T-helper 2 cell treated with Interferon-gamma antibody and Interleukin-4, amounts not matched to agents 5 μg/mL and 100 μg/mL, for 36 hours (primary cell): Measurements from ENCODE around the gene KRTAP1-3.
"Not testable (repeated sequence)": the region's sequence is repeated elsewhere in the genome, so short reads cannot be mapped to it uniquely, and the experiment has no call there.

Experiments
- DNase-seq: peaks from one replicate; pipeline ENCODE4 v3.0.0; 2021; ENCODE audit warnings: low spot score
- H3K27ac Mint-ChIP-seq: one replicate; pipeline ENCODE4 v1.8.0; 2021; ENCODE audit warnings: mild to moderate bottlenecking, mixed read lengths
- H3K27me3 Mint-ChIP-seq: one replicate; pipeline ENCODE4 v1.8.0; 2021; ENCODE audit warnings: low read depth, mixed read lengths
- H3K36me3 Mint-ChIP-seq: one replicate; pipeline ENCODE4 v1.8.0; 2021; ENCODE audit warnings: low read depth, mixed read lengths
- H3K4me1 Mint-ChIP-seq: one replicate; pipeline ENCODE4 v1.8.0; 2021; ENCODE audit warnings: low read depth, mixed read lengths
- H3K4me3 Mint-ChIP-seq: one replicate; pipeline ENCODE4 v1.8.0; 2022; ENCODE audit warnings: mild to moderate bottlenecking, moderate library complexity, mixed read lengths
- H3K9me3 Mint-ChIP-seq: one replicate; pipeline ENCODE4 v1.8.0; 2021; ENCODE audit warnings: mixed read lengths

KRTAP1-3 gene

DNA sequence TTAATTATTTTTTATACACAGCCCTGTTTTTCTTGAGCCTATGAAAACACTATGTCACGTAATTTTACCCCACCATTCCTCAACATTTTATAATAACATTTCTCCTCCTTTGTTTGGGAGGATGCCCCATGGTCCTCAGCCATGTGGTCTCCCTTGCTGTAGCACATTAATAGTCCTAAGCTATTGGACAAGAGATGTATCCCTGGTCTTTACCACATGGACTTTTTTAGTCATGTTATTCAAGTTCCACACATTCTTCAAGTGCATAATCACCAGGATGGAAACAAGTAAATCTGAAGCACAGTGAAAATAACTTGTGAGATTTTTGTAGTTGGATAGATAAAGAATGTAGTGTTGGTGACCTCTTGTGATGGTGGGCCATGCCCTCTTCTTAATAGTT lies 27.3 kb upstream of the KRTAP1-3 start:
- DNase-seq = no peak
- Mint-ChIP-seq H3K4me1 (no peaks in the 10 kb centered on the region), H3K4me3 (no peak overlapping the region), H3K27me3 (peaks cover 29% of the 10 kb centered on the region), H3K9me3 (peaks cover 6% of the 10 kb centered on the region), H3K27ac (no peak overlapping the region), H3K36me3 (no peaks in the 10 kb centered on the region)

DNA sequence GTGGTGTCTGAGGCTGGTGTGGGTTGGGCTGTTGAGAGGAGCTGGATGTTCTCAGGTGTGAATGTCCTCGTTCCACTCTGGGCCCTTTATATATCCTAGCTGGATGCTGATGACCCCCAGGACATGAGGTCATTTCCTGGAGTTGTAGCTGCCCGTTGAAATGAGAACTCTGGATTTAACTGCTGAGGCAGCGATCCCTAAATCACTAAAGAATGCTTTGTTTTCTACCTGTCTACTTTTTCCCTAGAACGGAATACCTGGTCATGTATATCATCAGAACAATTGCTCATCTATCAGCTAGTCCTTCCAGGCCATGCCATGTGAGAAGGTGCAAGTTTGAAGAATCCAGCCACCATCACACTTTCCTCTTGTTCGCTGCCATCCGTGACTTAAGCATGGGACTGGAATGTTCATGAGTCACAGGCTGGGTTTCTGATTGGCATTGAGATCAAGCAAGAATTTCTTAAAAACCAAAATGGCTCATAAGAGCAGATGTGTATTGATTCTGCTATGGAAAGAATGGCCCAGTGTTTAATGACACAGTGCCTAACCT lies 25.5 kb upstream of the KRTAP1-3 start, which contains the start of gene KRTAP2-3:
TSS of gene KRTAP2-3 (minus strand) at position 63 of the 553 bp plus-strand sequence. CDS start 64 bp downstream, outside the sequence.
- peaks cover 29% of the 10 kb centered on the region for H3K27me3 Mint-ChIP-seq
- no peak for DNase-seq
- no peaks in the 10 kb centered on the region for H3K36me3 Mint-ChIP-seq
- H3K27ac Mint-ChIP-seq = no peak within 1 kb of the TSS
- no peaks in the 10 kb centered on the region for H3K4me1 Mint-ChIP-seq
- H3K9me3 Mint-ChIP-seq = peaks cover 6% of the 10 kb centered on the region
- no peak within 1 kb of the TSS for H3K4me3 Mint-ChIP-seq

DNA sequence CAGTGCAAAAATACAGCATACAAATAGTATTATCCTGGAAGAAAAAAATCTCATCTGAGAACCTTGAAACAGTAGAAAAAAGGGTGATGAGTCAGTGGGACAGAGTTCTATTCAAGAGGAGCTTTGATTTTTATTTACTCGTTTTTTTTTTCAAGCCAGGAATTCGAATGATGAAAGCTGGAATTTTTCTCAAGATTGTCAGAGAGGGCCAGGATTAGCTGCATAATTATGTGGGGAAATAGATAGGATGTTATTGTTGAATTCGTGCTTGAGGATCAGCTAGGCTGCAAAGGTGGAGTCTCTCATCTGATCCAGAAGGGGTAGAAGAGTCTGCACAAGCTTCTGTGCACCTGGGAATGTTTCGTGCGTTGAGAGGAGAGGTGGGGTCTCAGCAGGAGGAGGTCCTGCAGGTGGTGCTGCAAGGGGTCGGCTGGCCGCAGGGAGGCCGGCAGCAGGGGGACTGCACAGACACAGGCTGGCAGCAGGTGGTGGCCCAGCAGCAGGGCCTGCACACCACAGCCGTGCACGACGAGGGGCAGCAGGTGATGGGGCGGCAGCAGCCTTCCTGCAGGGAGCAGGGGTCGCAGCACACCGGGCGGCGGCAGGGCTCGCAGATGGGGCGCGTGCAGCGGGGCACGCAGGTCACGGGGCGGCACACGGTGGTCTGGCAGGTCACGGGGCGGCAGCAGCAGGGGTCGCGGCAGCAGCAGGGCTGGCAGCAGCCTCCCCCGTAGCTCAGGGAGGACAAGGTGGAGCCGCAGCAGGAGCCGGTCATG lies 24.8 kb upstream of the KRTAP1-3 start:
- H3K4me1 Mint-ChIP-seq = not testable (repeated sequence)

DNA sequence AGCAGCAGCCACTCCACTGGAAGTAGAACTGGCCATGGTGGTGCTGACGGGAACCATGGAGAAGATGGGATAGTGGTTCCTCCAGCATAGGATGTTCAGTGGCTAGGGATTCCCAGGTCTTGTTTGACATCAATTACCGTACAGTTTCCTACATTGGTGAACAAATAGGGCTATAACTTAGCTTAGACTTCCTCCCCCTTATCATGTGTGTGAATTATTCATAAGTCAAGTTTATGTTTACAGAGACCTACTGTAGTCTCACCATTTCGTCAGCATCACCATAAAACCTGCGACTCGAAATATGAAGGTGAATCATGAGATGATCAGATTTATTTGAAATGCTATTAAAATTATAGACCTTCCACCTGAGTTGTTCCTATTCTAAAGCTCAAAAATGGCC lies 24.1 kb upstream of the KRTAP1-3 start:
- no peak overlapping the region for H3K4me3 Mint-ChIP-seq
- H3K4me1 Mint-ChIP-seq = no peaks in the 10 kb centered on the region
- no peak overlapping the region for H3K27ac Mint-ChIP-seq
- peaks cover 30% of the 10 kb centered on the region for H3K27me3 Mint-ChIP-seq
- peaks cover 6% of the 10 kb centered on the region for H3K9me3 Mint-ChIP-seq
- no peak for DNase-seq
- no peaks in the 10 kb centered on the region for H3K36me3 Mint-ChIP-seq

More for the DNA sequence above, 24.8 kb upstream of the KRTAP1-3 start:
- H3K27me3 Mint-ChIP-seq = peaks cover 29% of the 10 kb centered on the region
- not testable (repeated sequence) for H3K36me3 Mint-ChIP-seq, DNase-seq, H3K4me3 Mint-ChIP-seq, H3K27ac Mint-ChIP-seq, H3K9me3 Mint-ChIP-seq

DNA sequence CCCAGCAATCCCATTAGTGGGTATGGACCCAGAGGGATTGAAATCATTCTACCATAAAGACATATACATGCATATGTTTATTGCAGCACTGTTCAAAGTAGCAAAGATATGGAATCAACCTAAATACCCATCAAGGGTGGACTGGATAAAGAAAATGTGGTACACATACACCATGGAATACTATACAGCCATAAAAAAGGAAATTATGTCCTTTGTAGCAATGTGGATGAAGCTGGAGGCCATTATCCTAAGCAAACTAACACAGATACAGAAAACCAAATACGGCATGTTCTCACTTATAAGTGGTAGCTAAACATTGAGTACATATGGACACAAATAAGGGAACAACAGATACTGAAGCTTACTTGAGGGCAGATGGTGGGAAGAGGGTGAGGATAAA lies 22.9 kb upstream of the KRTAP1-3 start:
- Mint-ChIP-seq H3K4me1 (no peaks in the 10 kb centered on the region), H3K9me3 (peaks cover 6% of the 10 kb centered on the region), H3K4me3 (no peak overlapping the region), H3K36me3 (no peaks in the 10 kb centered on the region), H3K27ac (no peak overlapping the region), H3K27me3 (peaks cover 33% of the 10 kb centered on the region)
- DNase-seq = no peak

DNA sequence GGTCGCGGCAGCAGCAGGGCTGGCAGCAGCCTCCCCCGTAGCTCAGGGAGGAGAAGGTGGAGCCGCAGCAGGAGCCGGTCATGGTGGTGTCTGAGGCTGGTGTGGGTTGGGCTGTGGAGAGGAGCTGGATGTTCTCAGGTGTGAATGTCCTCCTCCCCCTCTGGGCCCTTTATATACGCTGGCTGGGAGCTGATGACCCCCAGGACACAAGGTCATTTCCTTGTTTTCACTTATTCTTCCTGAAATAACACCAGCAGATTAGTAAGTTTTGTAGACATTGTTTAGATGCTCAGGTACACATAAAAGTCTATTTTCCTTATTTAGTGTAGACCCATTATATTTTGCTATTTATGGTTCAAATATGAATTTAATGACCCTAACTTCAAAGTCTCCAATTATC lies 20.5 kb upstream of the KRTAP1-3 start, which contains the start of gene KRTAP2-2:
TSS of gene KRTAP2-2 (minus strand) at position 101 of the 400 bp plus-strand sequence. CDS start at position 82, 19 bp downstream.
- H3K27ac Mint-ChIP-seq, DNase-seq, H3K4me3 Mint-ChIP-seq, H3K36me3 Mint-ChIP-seq, H3K4me1 Mint-ChIP-seq, H3K9me3 Mint-ChIP-seq: not testable (repeated sequence)
- H3K27me3 Mint-ChIP-seq = peaks cover 22% of the 10 kb centered on the region

DNA sequence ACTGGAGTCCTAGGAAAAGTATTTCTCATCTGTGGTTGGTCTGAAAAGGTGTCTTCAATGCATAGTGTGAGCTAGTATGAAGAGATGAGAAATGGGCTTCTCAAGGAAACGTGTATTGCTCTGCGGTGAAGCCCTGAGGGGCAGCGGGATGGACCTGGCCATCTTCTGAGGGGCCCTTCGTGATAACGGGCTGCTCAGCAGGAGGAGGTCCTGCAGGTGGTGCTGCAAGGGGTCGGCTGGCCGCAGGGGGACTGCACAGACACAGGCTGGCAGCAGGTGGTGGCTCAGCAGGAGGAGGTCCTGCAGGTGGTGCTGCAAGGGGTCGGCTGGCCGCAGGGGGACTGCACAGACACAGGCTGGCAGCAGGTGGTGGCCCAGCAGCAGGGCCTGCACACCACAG lies 19.9 kb upstream of the KRTAP1-3 start:
- H3K4me1 Mint-ChIP-seq, H3K36me3 Mint-ChIP-seq, DNase-seq, H3K4me3 Mint-ChIP-seq, H3K27ac Mint-ChIP-seq, H3K9me3 Mint-ChIP-seq: not testable (repeated sequence)
- peaks cover 21% of the 10 kb centered on the region for H3K27me3 Mint-ChIP-seq

DNA sequence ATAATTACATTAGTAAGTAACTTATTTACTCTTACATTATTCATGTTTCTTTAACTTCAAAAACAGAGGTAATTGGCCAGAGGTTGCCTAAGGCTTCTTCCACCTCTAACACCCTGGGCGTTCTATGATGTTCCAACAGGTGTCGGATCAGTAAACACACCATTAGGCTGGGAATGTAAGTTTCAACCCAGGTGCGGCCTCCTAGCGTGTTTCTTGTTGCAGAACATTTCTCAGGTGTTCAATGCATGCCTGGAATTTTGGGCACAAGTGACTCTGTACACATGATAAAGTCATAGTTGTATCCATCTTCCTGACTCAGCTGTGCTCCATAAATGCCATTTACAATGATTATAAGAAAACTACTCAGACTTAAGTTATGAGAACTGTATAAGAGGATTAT lies 19.4 kb upstream of the KRTAP1-3 start:
- H3K27me3 Mint-ChIP-seq = peaks cover 16% of the 10 kb centered on the region

DNA sequence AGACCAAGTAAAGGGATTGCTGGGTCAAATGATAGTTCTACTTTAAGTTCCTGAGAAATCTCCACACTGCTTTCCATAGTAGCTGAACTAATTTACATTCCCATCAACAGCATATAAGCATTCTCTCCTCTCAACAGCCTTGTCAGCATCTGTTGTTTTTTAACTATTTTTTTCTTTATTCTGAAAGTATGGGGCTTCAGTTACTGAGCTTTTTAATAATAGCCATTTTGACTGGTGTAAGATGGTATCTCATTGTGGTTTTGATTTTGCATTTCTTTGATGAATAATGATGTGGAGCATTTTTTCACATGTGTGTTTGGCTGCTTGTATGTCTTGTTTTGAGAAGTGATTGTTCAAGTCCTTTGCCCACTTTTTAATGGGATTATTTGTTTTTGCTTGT lies 17.9 kb upstream of the KRTAP1-3 start:
- DNase-seq = no peak
- no peak overlapping the region for H3K4me3 Mint-ChIP-seq
- peaks cover 9% of the 10 kb centered on the region for H3K27me3 Mint-ChIP-seq
- H3K36me3 Mint-ChIP-seq = no peaks in the 10 kb centered on the region
- H3K9me3 Mint-ChIP-seq = peaks cover 4% of the 10 kb centered on the region
- no peaks in the 10 kb centered on the region for H3K4me1 Mint-ChIP-seq
- no peak overlapping the region for H3K27ac Mint-ChIP-seq

More for the DNA sequence above, 19.4 kb upstream of the KRTAP1-3 start:
- Mint-ChIP-seq H3K9me3 (peaks cover 6% of the 10 kb centered on the region), H3K36me3 (no peaks in the 10 kb centered on the region), H3K27ac (no peak overlapping the region), H3K4me3 (no peak overlapping the region), H3K4me1 (no peaks in the 10 kb centered on the region)
- no peak for DNase-seq

DNA sequence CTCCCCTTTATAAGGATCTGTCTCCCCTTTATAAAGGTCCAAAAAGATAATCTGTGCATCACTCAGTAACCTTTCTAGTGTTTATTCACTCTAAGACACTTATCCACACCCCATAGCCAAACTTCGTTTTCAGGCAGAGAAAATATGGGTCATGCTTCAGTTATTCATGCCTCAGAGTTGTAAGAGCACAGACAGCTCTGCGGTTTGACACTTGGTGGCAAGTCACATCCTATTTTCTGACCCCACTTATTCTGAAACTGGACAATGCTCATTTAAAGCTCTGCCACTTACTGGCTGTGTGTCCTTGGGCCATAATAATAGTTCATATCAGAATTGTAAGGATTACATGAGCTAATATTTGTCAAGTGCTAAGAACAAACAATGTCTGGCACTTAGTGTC lies 14.4 kb upstream of the KRTAP1-3 start:
- no peak for DNase-seq
- no peaks in the 10 kb centered on the region for H3K9me3 Mint-ChIP-seq
- H3K27me3 Mint-ChIP-seq = peaks cover 9% of the 10 kb centered on the region
- H3K4me1 Mint-ChIP-seq = no peaks in the 10 kb centered on the region
- no peak overlapping the region for H3K27ac Mint-ChIP-seq
- no peaks in the 10 kb centered on the region for H3K36me3 Mint-ChIP-seq
- no peak overlapping the region for H3K4me3 Mint-ChIP-seq

DNA sequence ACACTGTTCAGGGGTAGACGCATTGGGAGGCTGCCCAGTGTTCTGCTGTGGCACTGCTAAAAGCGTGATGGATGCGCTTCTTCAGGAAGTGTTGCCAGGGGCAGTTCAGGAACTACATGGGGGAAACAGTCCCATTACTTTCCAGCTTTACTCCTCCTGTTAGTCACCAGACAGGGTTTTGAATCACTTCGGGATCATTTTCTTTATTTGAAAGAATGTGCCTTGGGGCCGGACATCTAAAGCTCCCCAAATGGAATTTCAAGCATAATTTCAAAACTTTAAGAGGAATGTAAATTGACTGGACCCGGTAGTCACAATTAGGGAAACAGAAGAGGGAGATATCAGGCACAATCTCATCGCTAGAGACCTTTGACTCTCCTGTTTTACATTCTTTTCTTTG lies 13.8 kb upstream of the KRTAP1-3 start:
- H3K27ac Mint-ChIP-seq = no peak overlapping the region
- H3K27me3 Mint-ChIP-seq = peaks cover 12% of the 10 kb centered on the region
- H3K36me3 Mint-ChIP-seq = no peaks in the 10 kb centered on the region
- H3K9me3 Mint-ChIP-seq = peaks cover 3% of the 10 kb centered on the region
- DNase-seq = no peak
- no peak overlapping the region for H3K4me3 Mint-ChIP-seq
- H3K4me1 Mint-ChIP-seq = no peaks in the 10 kb centered on the region

DNA sequence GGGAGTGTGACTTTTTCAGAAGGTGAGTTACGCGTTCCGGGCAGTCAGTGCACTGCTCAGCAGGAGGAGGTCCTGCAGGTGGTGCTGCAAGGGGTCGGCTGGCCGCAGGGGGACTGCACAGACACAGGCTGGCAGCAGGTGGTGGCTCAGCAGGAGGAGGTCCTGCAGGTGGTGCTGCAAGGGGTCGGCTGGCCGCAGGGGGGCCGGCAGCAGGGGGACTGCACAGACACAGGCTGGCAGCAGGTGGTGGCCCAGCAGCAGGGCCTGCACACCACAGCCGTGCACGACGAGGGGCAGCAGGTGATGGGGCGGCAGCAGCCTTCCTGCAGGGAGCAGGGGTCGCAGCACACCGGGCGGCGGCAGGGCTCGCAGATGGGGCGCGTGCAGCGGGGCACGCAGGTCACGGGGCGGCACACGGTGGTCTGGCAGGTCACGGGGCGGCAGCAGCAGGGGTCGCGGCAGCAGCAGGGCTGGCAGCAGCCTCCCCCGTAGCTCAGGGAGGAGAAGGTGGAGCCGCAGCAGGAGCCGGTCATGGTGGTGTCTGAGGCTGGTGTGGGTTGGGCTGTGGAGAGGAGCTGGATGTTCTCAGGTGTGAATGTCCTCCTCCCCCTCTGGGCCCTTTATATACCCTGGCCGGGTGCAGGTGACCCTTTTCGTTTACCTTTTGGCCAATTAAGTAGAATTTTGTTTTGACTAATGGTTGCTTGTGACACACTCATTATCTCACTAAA lies 12.2 kb upstream of the KRTAP1-3 start, which contains the start of gene KRTAP2-1:
TSS of gene KRTAP2-1 (minus strand) at position 582 of the 731 bp plus-strand sequence. CDS start at position 533, 49 bp downstream.
- not testable (repeated sequence) for DNase-seq, H3K36me3 Mint-ChIP-seq, H3K9me3 Mint-ChIP-seq, H3K27ac Mint-ChIP-seq, H3K4me1 Mint-ChIP-seq, H3K27me3 Mint-ChIP-seq, H3K4me3 Mint-ChIP-seq

DNA sequence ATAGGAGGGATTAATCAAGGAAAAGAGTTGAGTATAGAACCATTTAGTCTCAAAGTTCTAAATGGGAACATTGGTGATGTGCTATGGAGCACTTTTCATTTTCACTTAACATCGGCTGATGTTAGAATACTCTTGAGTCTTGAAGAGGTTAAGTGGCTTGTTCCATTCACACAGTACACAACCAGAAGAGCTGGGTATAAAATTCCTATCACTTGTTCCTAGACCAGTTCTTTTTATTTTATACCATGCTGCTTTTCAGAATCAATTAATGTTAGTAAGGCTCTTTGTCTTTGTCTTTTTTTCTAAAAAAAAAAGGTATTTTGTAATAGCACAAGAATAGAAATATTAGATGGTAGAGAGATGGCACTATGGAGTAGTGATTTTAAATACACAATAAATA lies 8.3 kb upstream of the KRTAP1-3 start:
- H3K4me3 Mint-ChIP-seq = no peak overlapping the region
- DNase-seq = no peak
- H3K27me3 Mint-ChIP-seq = peaks cover 6% of the 10 kb centered on the region
- H3K27ac Mint-ChIP-seq = no peak overlapping the region
- H3K9me3 Mint-ChIP-seq = peaks cover 5% of the 10 kb centered on the region
- H3K4me1 Mint-ChIP-seq = no peaks in the 10 kb centered on the region
- no peaks in the 10 kb centered on the region for H3K36me3 Mint-ChIP-seq
